ENCODE measurements around the gene ODAD3. TPM values are rescaled to one million over a fixed set of nuclear protein-coding genes. Genes with fewer than 3 reads are reported as not detected.
"Not testable (repeated sequence)": the region's sequence is repeated elsewhere in the genome, so short reads cannot be mapped to it uniquely, and the experiment has no call there.

The ODAD3 gene
- total RNA-seq, 2 experiments from 2014 or later = not detected

GRCh38 chr19:11445141-11445540 is 10.2 kb upstream of the ODAD3 start:
- Mint-ChIP-seq H3K4me1 (peaks cover 1% of the 10 kb centered on the region), H3K27me3 (no peaks in the 10 kb centered on the region), H3K9me3 (no peaks in the 10 kb centered on the region), H3K4me3 (no peak overlapping the region), H3K27ac (no peak overlapping the region), H3K36me3 (peaks cover 8% of the 10 kb centered on the region)
- DNase-seq = no peak
- no peak for ATAC-seq (ENCODE audit: low read depth)
- POLR2A ChIA-PET = interaction anchor here (0.6 to 1.5 kb wide), 2 partner anchors 10 to 17 kb away, joined by 3 to 6 read pairs; partner anchors contain the start of genes ODAD3 and PRKCSH

GRCh38 chr19:11444059-11444458 is 9.1 kb upstream of the ODAD3 start:
- Mint-ChIP-seq H3K27ac (no peak overlapping the region), H3K4me1 (peaks cover 1% of the 10 kb centered on the region), H3K4me3 (no peak overlapping the region), H3K27me3 (no peaks in the 10 kb centered on the region), H3K36me3 (peaks cover 8% of the 10 kb centered on the region), H3K9me3 (no peaks in the 10 kb centered on the region)
- ATAC-seq (ENCODE audit: low read depth) (no peak), DNase-seq (no peak)
- POLR2A ChIA-PET = no interaction called here

GRCh38 chr19:11437955-11438354 is 3.0 kb upstream of the ODAD3 start:
- Mint-ChIP-seq H3K27ac (peak overlapping the region; percentile 63), H3K4me1 (peaks cover 14% of the 10 kb centered on the region), H3K36me3 (peaks cover 17% of the 10 kb centered on the region), H3K9me3 (no peaks in the 10 kb centered on the region), H3K4me3 (no peak overlapping the region), H3K27me3 (no peaks in the 10 kb centered on the region)
- ATAC-seq (ENCODE audit: low read depth) (no peak), DNase-seq (no peak)
- POLR2A ChIA-PET = interaction anchor here (4.1 kb wide), 1 partner anchor 57 kb away, joined by 17 read pairs; no protein-coding TSS in a partner anchor

- H3K27me3 Mint-ChIP-seq = no peaks in the 10 kb centered on the region
- peak overlapping the region; percentile 99 for H3K4me3 Mint-ChIP-seq
- ATAC-seq (ENCODE audit: low read depth) (no peak), DNase-seq (no peak)
- POLR2A ChIA-PET = interaction anchor here (1.0 to 4.1 kb wide), 5 partner anchors 10 to 61 kb away, joined by 3 to 17 read pairs (median 6); partner anchors contain the start of gene SWSAP1
- H3K36me3 Mint-ChIP-seq = peaks cover 15% of the 10 kb centered on the region
- H3K9me3 Mint-ChIP-seq = no peaks in the 10 kb centered on the region
- H3K27ac Mint-ChIP-seq = peak overlapping the region; percentile 96
- peaks cover 12% of the 10 kb centered on the region for H3K4me1 Mint-ChIP-seq
Measured at GRCh38 chr19:11435833-11436313, 952 bp upstream of the ODAD3 start.

- peak overlapping the region; percentile 99 for H3K4me3 Mint-ChIP-seq
- POLR2A ChIA-PET = interaction anchor here (0.6 to 4.1 kb wide), 8 partner anchors 8 to 340 kb away, joined by 3 to 17 read pairs (median 4); partner anchors contain the start of gene SWSAP1
- peak; percentile 8 for ATAC-seq (ENCODE audit: low read depth)
- H3K9me3 Mint-ChIP-seq = no peaks in the 10 kb centered on the region
- H3K4me1 Mint-ChIP-seq = peaks cover 12% of the 10 kb centered on the region
- H3K27me3 Mint-ChIP-seq = peaks cover 3% of the 10 kb centered on the region
- peaks cover 11% of the 10 kb centered on the region for H3K36me3 Mint-ChIP-seq
- peak overlapping the region; percentile 96 for H3K27ac Mint-ChIP-seq
- DNase-seq = no peak
Measured at GRCh38 chr19:11434703-11435056, 241 bp downstream of the ODAD3 start.

GRCh38 chr19:11433526-11433925 is 1.4 kb downstream of the ODAD3 start:
- POLR2A ChIA-PET = interaction anchor here (0.7 kb wide), 2 partner anchors 43 to 49 kb away, joined by 3 to 5 read pairs; no protein-coding TSS in a partner anchor
- H3K4me3 Mint-ChIP-seq = not testable (repeated sequence)
- peaks cover 12% of the 10 kb centered on the region for H3K4me1 Mint-ChIP-seq

GRCh38 chr19:11426656-11427055 is 8.3 kb downstream of the ODAD3 start:
- ATAC-seq (ENCODE audit: low read depth) = no peak
- Mint-ChIP-seq H3K36me3 (no peaks in the 10 kb centered on the region), H3K9me3 (no peaks in the 10 kb centered on the region), H3K27ac (no peak overlapping the region), H3K4me3 (no peak overlapping the region), H3K27me3 (peaks cover 26% of the 10 kb centered on the region), H3K4me1 (peaks cover 16% of the 10 kb centered on the region)
- no peak for DNase-seq
- POLR2A ChIA-PET = interaction anchor here (0.7 to 0.9 kb wide), 2 partner anchors 8 to 598 kb away, joined by 3 read pairs; partner anchors contain the start of gene ODAD3

More at GRCh38 chr19:11433526-11433925, 1.4 kb downstream of the ODAD3 start:
- peaks cover 11% of the 10 kb centered on the region for H3K36me3 Mint-ChIP-seq
- not testable (repeated sequence) for H3K27me3 Mint-ChIP-seq; ATAC-seq (ENCODE audit: low read depth); H3K9me3 Mint-ChIP-seq; DNase-seq; H3K27ac Mint-ChIP-seq

- Mint-ChIP-seq H3K36me3 (no peaks in the 10 kb centered on the region), H3K9me3 (no peaks in the 10 kb centered on the region), H3K27me3 (peaks cover 34% of the 10 kb centered on the region), H3K4me1 (peaks cover 23% of the 10 kb centered on the region), H3K27ac (no peak overlapping the region), H3K4me3 (no peak overlapping the region)
- POLR2A ChIA-PET = interaction anchor here (0.7 to 0.9 kb wide), 2 partner anchors 9 to 597 kb away, joined by 3 read pairs; partner anchors contain the start of gene ODAD3
- DNase-seq (no peak), ATAC-seq (ENCODE audit: low read depth) (no peak)
Measured at GRCh38 chr19:11425719-11426457, 9.0 kb downstream of the ODAD3 start.

GRCh38 chr19:11423791-11424181 is 11.1 kb downstream of the ODAD3 start:
- POLR2A ChIA-PET = interaction anchor here (1.6 to 2.2 kb wide), 2 partner anchors 43 to 59 kb away, joined by 6 to 13 read pairs; no protein-coding TSS in a partner anchor
- Mint-ChIP-seq H3K27ac (no peak overlapping the region), H3K9me3 (no peaks in the 10 kb centered on the region), H3K36me3 (no peaks in the 10 kb centered on the region), H3K4me1 (peaks cover 29% of the 10 kb centered on the region), H3K4me3 (no peak overlapping the region), H3K27me3 (peaks cover 49% of the 10 kb centered on the region)
- no peak for ATAC-seq (ENCODE audit: low read depth)
- DNase-seq = no peak

GRCh38 chr19:11423164-11423790 is 11.6 kb downstream of the ODAD3 start:
- no peak for ATAC-seq (ENCODE audit: low read depth)
- Mint-ChIP-seq H3K4me3 (peak overlapping the region; percentile 16), H3K27me3 (peaks cover 54% of the 10 kb centered on the region), H3K4me1 (peaks cover 32% of the 10 kb centered on the region), H3K9me3 (no peaks in the 10 kb centered on the region), H3K36me3 (no peaks in the 10 kb centered on the region), H3K27ac (no peak overlapping the region)
- POLR2A ChIA-PET = interaction anchor here (1.2 to 2.2 kb wide), 3 partner anchors 12 to 59 kb away, joined by 3 to 13 read pairs (median 6); partner anchors contain the start of genes ODAD3 and PRKCSH
- DNase-seq = no peak

- no peaks in the 10 kb centered on the region for H3K9me3 Mint-ChIP-seq
- H3K4me1 Mint-ChIP-seq = peaks cover 34% of the 10 kb centered on the region
- POLR2A ChIA-PET = interaction anchor here (0.8 to 2.2 kb wide), 7 partner anchors 13 to 143 kb away, joined by 3 to 15 read pairs (median 5); partner anchors contain the start of genes ODAD3, PRKCSH and SWSAP1
- H3K27ac Mint-ChIP-seq = no peak overlapping the region
- H3K27me3 Mint-ChIP-seq = peaks cover 63% of the 10 kb centered on the region
- H3K36me3 Mint-ChIP-seq = no peaks in the 10 kb centered on the region
- H3K4me3 Mint-ChIP-seq = peak overlapping the region; percentile 80
- peak; percentile 88 for DNase-seq
- ATAC-seq (ENCODE audit: low read depth) = peak; percentile 76
Measured at GRCh38 chr19:11422163-11423065, 12.5 kb downstream of the ODAD3 start.

GRCh38 chr19:11421371-11422098 is 13.4 kb downstream of the ODAD3 start:
- peak overlapping the region; percentile 42 for H3K27ac Mint-ChIP-seq
- H3K27me3 Mint-ChIP-seq = peaks cover 71% of the 10 kb centered on the region
- ATAC-seq (ENCODE audit: low read depth) (peak; percentile 43), DNase-seq (peak; percentile 69)
- no peaks in the 10 kb centered on the region for H3K9me3 Mint-ChIP-seq
- POLR2A ChIA-PET = interaction anchor here (0.6 to 2.2 kb wide), 7 partner anchors 8 to 143 kb away, joined by 3 to 15 read pairs (median 5); partner anchors contain the start of genes ODAD3, PRKCSH and SWSAP1
- H3K4me1 Mint-ChIP-seq = peaks cover 34% of the 10 kb centered on the region
- peak overlapping the region; percentile 80 for H3K4me3 Mint-ChIP-seq
- no peaks in the 10 kb centered on the region for H3K36me3 Mint-ChIP-seq

Data from activated naive CD8-positive, alpha-beta T cell treated with anti-CD3 and anti-CD28 coated beads, Interleukin-2, amount 10 ng/mL, durations not matched to agents 7 days and 5 days (primary cell).